Spleen (tissue), 11 donors: ENCODE measurements around the gene TEP1. TPM values are rescaled to one million over a fixed set of nuclear protein-coding genes. Genes with fewer than 3 reads are reported as not detected.

Source experiments
- DNase-seq: peaks from one replicate; pipeline ENCODE4 v3.0.0-alpha.2; 2020
- H3K27ac ChIP-seq, 8 donors: fragments of 200-600 bp; sonication (generic) in 7 of 8; 1 replicate in 4 of 8; 2 replicates in 4 of 8; pipeline versions ENCODE4 v1.5.0 to v1.8.0; 2016 to 2021; ENCODE audit warnings: inconsistent platforms in 4 of 8, mild to moderate bottlenecking in 4 of 8, moderate library complexity in 1 of 8
- H3K27me3 ChIP-seq, 7 donors: fragments of 200-600 bp; sonication (generic) in 6 of 7; replicated peaks in 1 of 7; 1 replicate in 4 of 7; 2 replicates in 3 of 7; pipeline versions ENCODE4 v1.5.0 to v1.8.0; 2016 to 2021; ENCODE audit warnings: inconsistent platforms in 3 of 7, mild to moderate bottlenecking in 1 of 7
- H3K36me3 ChIP-seq, 6 donors: fragments of 200-600 bp; sonication (generic) in 5 of 6; 1 replicate in 4 of 6; 2 replicates in 2 of 6; pipeline versions ENCODE4 v1.5.0 to v1.8.0; 2016 to 2021; ENCODE audit warnings: inconsistent platforms in 2 of 6
- H3K4me1 ChIP-seq, 6 donors: fragments of 200-600 bp; sonication (generic) in 5 of 6; 1 replicate in 3 of 6; 2 replicates in 3 of 6; pipeline versions ENCODE4 v1.5.0 to v1.8.0; 2016 to 2021; ENCODE audit warnings: inconsistent platforms in 3 of 6
- H3K4me3 ChIP-seq, 8 donors: fragments of 200-600 bp; sonication (generic) in 7 of 8; 1 replicate in 4 of 8; 2 replicates in 4 of 8; pipeline versions ENCODE4 v1.5.0 to v1.8.0; 2016 to 2021; ENCODE audit warnings: inconsistent platforms in 4 of 8, mild to moderate bottlenecking in 4 of 8, moderate library complexity in 2 of 8
- H3K9me3 ChIP-seq, 8 donors: fragments of 200-600 bp; sonication (generic) in 7 of 8; 1 replicate in 4 of 8; 2 replicates in 4 of 8; pipeline versions ENCODE4 v1.5.0 to v1.8.0; 2016 to 2021; ENCODE audit warnings: inconsistent platforms in 4 of 8
- CTCF ChIP-seq, 11 experiments: fragments of 200-600 bp in 7 of 11; fragments of 450-650 bp in 4 of 11; sonication (generic) in 4 of 11; IDR thresholded peaks in 8 of 11; conservative IDR thresholded peaks in 3 of 11; 1 replicate in 7 of 11; 2 replicates in 4 of 11; pipeline versions ENCODE4 v1.4.0 to v1.8.0; 2016 to 2021; ENCODE audit warnings: antibody characterized with exemption in 11 of 11, inconsistent platforms in 4 of 11, mild to moderate bottlenecking in 1 of 11
- POLR2A ChIP-seq, 3 donors: fragments of 450-650 bp; IDR thresholded peaks; one replicate each; pipeline ENCODE4 v1.5.1; 2017; ENCODE audit warnings: antibody characterized with exemption in 3 of 3, mild to moderate bottlenecking in 1 of 3
- POLR2AphosphoS5 ChIP-seq, 3 donors: sonication (generic); formaldehyde crosslinking; IDR thresholded peaks; one replicate each; pipeline ENCODE4 v1.5.1; 2017; ENCODE audit warnings: antibody characterized with exemption in 3 of 3
- WGBS, 5 donors: extraction: QIAGEN DNeasy Blood & Tissue Kit in 3 of 5; methylation state at CpG; one replicate each; pipeline versions ENCODE4 v1.1.5 to v1.1.7; 2013 to 2018; 5-methylcytosine and 5-hydroxymethylcytosine counted together
- intact Hi-C: fragments of 100-400 bp; cut with DNase I; formaldehyde crosslinking; loops from one replicate; pipeline ENCODE4 v1.15.0; 2023; ENCODE audit warnings: low total_unique reads
- polyA plus RNA-seq, 3 donors: library from polyadenylated mRNA; stranded (reverse); fragments of 200-250 nt; gene quantifications; one replicate each; pipeline ENCODE4 v1.2.1, GENCODE V29; 2013
- total RNA-seq, 7 donors: library from RNA; depleted of rRNA in 3 of 7; stranded (reverse); fragments of >200 nt in 3 of 7; fragmentation: NEBNext Ultra II Directional in 4 of 7; extraction: Animal tissue kit (Norgen Biotek cat#: 25700) in 4 of 7; gene quantifications; one replicate each; pipeline versions ENCODE4 v1.1.0 to v1.2.1, GENCODE V29; 2016 to 2021
- donor health status: healthy with polysubstance abuse.
- donor health status: DM: no; HTN: no; CAD: no; lungs with moderate emphysema.
- donor health status: DM: no; HTN: no; CAD: no.
- donor health status: Bipolar disorder and iron deficiency.
- donor health status: healthy.
- donor health status: DM: no; HTN: no; CAD: no.
- donor health status: DM: yes; HTN: yes; CAD: no.

TEP1 gene
- total and polyA plus RNA-seq, 10 donors, result 19.2 to 91.7 (median 64.5) TPM

DNA sequence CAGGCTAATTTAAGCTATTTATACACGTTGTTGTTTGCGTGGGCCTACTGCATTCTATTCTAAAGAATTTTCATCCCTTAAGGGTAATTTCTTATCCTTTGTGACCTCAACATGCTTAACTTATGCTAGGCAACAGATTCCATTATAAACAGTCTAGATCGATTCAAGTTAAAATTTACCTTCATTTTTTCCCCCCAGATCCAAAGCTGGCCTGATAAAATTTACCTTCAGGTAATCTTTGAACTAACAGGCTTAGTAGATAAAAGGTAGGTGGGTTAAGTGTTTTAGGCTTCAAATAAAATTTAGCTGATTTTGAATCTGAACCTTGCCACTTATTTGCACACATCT is 79.8 kb downstream of the TEP1 start:
- Histone ChIP-seq H3K4me1 (peaks cover 8 to 49% (median 28%) of the 10 kb centered on the region in 6 donors), H3K4me3 (peak overlapping the region; percentile 63 to 80 (median 74)), H3K36me3 (peaks cover 0 to 11% (median 0%) of the 10 kb centered on the region in 6 donors), H3K9me3 (no peaks in the 10 kb centered on the region), H3K27me3 (no peaks in the 10 kb centered on the region), H3K27ac (peak overlapping the region; percentile 8 to 87 (median 84))
- intact Hi-C loops, result no loop called here
- TF ChIP-seq POLR2A (IDR thresholded peaks at IDR 0.05) (no peak), POLR2AphosphoS5 (IDR thresholded peaks at IDR 0.05) (no peak), CTCF (IDR thresholded peaks at IDR 0.05 in 8 of 11, conservative IDR thresholded peaks at IDR 0.05 in 3 of 11) (no peak)
- DNase-seq, result no peak
- WGBS, 5 donors, result 10 to 16% (median 13%) methylated on average over 3 of the region's 3 CpGs

DNA sequence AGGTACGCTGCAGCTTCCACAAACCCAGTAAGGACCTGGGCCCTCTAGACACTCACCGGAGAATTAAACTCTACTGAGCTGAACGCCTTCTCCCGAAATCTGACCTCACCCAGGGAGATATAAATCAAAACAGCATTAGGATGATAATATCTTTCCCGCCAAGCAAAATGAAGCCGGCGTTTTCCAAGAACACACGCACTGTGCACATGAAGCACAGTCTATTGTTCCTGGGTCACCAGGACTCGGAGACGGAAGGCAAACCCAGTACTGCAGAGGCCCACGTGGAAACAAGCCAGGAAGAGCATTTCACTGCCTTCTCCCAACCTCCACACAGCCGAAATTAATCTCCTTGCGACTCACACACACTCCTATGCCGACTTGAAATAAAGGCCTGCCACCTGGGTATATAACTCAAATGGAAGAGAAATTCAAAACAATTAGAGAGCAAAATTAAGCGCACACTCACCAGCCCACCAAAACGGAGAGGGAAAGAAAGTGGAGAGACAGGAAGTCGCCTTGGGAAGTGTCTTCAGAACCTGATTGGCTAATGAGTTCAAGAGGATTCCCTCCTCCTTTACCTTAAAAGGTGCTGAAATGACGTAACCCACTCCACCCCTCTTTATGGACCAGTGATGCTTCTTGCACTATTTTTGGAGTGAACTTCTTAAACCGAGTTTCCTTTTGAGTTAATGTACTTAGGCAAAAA is 80.4 kb downstream of the TEP1 start, which contains the start of gene CCNB1IP1:
Gene CCNB1IP1, minus strand, starts transcription at position 492 of the 706 bp plus-strand sequence. CDS start 16,756 bp downstream, outside the sequence.
- peak within 1 kb of the TSS; percentile 64 to 87 (median 84) for H3K27ac ChIP-seq
- no peak for DNase-seq
- peak in 2 of 3 donors; percentile 30 to 79 for TF ChIP-seq POLR2AphosphoS5 (IDR thresholded peaks at IDR 0.05)
- TF ChIP-seq POLR2A (IDR thresholded peaks at IDR 0.05), result no peak
- peak in 1 of 11 experiments; percentile 13 for TF ChIP-seq CTCF (IDR thresholded peaks at IDR 0.05 in 8 of 11, conservative IDR thresholded peaks at IDR 0.05 in 3 of 11)
- H3K27me3 ChIP-seq, result no peaks in the 10 kb centered on the region
- peak within 1 kb of the TSS; percentile 63 to 80 (median 74) for H3K4me3 ChIP-seq
- H3K36me3 ChIP-seq, result peaks cover 0 to 12% (median 0%) of the 10 kb centered on the region in 6 donors
- peaks cover 8 to 49% (median 29%) of the 10 kb centered on the region in 6 donors for H3K4me1 ChIP-seq
- 0 to 1% (median 1%) methylated on average over 19 of the region's 19 CpGs for WGBS, 5 donors
- intact Hi-C loops, result no loop called here
- no peaks in the 10 kb centered on the region for H3K9me3 ChIP-seq

DNA sequence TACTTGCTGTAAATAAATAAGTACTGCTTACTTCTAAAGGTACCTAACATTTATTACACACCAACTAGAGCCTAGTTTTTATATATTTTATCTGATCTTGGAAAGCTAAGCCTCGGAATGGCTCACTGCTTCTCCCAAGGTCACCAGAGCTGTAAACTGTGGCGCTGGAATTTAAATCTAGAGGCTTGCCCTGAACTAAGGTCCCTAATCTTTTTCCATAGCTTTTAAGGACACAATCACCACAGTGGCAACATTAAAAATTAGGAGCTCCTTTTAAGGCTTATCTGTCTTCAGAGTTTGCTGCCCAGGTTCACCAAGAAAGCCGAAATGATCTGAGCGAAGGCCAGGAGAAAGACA is 80.9 kb downstream of the TEP1 start:
- TF ChIP-seq CTCF (IDR thresholded peaks at IDR 0.05 in 8 of 11, conservative IDR thresholded peaks at IDR 0.05 in 3 of 11), result no peak
- TF ChIP-seq POLR2A (IDR thresholded peaks at IDR 0.05), result no peak
- TF ChIP-seq POLR2AphosphoS5 (IDR thresholded peaks at IDR 0.05), result no peak
- Histone ChIP-seq H3K36me3 (peaks cover 0 to 12% (median 0%) of the 10 kb centered on the region in 6 donors), H3K4me1 (peaks cover 13 to 55% (median 33%) of the 10 kb centered on the region in 6 donors), H3K27ac (peak overlapping the region; percentile 64 to 87 (median 84)), H3K4me3 (peak overlapping the region; percentile 63 to 80 (median 74)), H3K27me3 (no peaks in the 10 kb centered on the region), H3K9me3 (no peaks in the 10 kb centered on the region)
- intact Hi-C loops, result no loop called here
- 14 to 30% (median 17%) methylated on average over 4 of the region's 4 CpGs for WGBS, 5 donors
- no peak for DNase-seq

DNA sequence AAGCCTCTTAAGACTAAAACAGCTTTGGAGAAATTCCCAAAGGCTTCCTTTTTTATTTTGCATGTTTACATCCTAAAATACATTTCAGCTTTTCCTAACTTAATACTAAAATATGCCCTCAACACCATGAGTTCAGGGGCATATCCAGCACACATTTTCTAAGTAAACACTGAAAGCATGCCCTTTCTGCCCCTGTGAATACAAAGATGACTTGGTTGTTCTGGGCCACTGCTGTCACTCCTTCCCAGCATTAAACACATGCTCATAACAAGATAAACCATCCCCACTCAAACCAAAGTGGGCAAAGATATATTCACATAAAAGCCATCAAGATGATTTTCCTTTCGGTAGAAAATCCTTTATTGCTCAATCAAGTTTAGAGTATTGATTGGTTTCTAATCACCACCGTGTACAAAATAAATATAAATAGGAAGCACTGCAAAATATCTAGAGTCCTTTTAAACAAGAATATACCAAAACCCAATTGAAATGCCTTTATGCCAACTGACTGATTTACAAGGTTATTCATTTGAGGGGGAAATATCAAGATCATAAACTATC is 82.2 kb downstream of the TEP1 start:
- H3K27ac ChIP-seq, result no peak overlapping the region
- no peak overlapping the region for H3K4me3 ChIP-seq
- no peak for DNase-seq
- peaks cover 16 to 60% (median 39%) of the 10 kb centered on the region in 6 donors for H3K4me1 ChIP-seq
- H3K9me3 ChIP-seq, result no peaks in the 10 kb centered on the region
- H3K27me3 ChIP-seq, result no peaks in the 10 kb centered on the region
- no peak for TF ChIP-seq POLR2AphosphoS5 (IDR thresholded peaks at IDR 0.05)
- TF ChIP-seq POLR2A (IDR thresholded peaks at IDR 0.05), result no peak
- no peak for TF ChIP-seq CTCF (IDR thresholded peaks at IDR 0.05 in 8 of 11, conservative IDR thresholded peaks at IDR 0.05 in 3 of 11)
- peaks cover 0 to 19% (median 6%) of the 10 kb centered on the region in 6 donors for H3K36me3 ChIP-seq
- whole genome bisulfite sequencing, 5 donors, result 59 to 82% (median 69%) methylated on average over 2 of the region's 2 CpGs
- intact Hi-C loops, result no loop called here
